GM21786 (cell line): Measurements from ENCODE around the gene PALD1.

Experiments used
- ATAC-seq: cut with Tn5 transposase; IDR thresholded peaks from one replicate; pipeline ENCODE4 v1.9.1; 2021; ENCODE audit not compliant: unreplicated experiment

The PALD1 gene

DNA sequence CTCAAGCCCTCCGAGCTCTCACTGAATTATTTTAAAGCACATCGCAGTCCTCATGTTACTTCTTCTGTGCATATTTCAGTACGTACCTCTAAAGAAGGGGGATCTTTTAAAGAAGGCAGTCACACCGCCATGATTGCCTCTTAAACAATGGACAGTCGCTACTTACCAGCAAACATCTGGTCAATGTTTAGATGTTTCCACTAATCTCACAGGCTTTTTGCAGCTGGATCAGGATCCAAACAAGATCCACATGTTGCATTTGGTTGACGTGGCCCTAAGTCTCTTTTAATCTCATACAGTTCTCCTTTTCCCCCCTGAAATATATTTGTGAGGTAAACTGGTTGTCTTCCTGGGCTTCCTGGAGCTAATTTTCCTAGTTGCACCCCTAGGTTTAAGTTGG is 74.0 kb downstream of the PALD1 start:
- no peak for ATAC-seq

DNA sequence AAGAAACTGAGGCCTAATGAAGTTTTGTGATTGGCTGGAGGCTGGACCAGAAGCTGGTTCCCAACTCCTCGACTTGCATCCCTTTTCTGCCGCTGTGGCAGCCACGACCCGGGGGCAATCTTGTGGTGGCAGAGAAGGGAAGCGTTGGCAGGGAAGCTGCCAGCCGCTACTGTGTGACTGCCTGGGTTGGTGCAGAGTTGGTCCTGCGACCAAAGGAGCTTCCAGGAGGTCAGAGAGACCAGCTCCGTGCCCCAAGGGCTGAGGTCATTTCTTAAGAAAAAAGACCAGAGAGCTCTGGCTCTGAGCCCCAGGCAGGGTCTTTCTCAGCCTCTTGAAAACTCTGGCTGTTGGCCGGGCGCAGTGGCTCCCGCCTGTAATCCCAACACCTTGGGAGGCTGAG is 76.8 kb downstream of the PALD1 start:
- ATAC-seq = no peak

DNA sequence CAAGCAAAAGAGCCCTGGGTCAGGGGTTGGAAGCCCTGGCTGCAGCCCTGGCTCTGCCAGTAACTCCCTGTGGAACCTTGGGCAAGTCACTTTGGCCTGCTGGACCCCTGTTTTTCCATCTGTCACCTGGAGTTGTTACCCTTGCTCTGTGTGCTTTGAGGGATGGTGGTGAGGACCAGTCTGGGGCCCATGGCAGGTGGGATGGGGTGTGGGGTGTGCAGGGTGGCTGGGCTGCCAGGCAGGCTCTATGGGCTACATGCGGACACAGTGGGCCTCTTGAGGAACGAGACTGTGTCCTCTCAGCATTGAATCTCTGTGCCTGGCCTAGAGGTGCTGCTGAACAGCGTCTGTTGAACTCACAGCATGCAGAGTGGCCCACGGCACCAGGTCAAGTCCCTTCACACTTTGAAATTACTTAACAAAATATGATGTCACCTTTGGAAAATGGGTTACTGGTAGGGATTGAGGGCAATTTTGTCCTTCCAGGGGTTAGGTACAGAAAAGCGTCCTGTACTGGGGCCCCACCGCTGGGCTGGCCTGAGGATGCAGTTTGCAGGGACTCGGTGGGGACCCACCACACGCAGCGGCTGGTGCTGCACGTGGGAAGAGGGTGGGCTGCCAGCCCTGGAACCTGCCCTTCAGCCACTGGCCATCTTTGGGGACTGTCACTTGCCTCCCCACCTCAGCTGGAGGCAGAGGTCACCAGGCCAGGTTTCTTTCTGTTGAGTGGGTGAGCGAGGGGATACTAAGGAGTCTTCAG is 78.7 kb downstream of the PALD1 start:
- no peak for ATAC-seq

DNA sequence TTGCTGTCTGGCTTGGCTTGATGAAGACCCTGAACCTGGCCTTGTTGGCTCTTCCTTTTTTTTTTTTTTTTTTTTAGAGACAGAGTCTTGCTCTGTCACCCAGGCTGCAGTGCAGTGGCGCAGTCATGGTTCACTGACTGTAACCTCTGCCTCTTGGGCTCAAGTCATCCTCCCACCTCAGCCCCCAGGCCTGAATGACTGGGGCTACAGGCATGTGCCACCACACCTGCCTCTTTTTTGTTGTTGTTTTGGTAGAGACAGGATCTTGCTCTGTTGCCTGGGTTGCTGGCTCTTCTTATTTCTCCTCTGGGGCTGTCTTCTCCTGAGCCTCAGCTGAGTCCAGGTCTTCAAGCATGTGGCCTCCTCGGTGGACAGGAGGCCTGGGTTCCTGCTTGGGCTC is 79.3 kb downstream of the PALD1 start:
- no peak for ATAC-seq

DNA sequence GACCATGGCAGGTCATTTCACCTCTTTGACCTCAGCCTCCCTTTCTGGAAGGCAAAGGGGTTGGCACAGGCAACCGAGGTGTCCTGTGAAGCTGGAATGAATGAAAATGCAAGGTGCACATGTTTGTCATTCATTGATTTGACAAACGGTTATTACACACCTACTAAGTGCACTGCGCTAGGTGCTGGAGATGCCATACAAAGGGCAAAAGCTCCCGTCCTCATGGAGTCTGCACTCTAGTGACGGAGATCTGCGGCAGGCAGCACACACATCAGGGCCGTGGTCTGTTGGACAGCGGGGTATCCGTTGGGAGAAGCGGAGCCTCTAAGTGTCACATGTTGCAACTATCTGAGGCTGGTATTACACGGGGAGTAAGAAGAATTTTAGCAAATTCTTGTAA is 79.7 kb downstream of the PALD1 start:
- no peak for ATAC-seq

DNA sequence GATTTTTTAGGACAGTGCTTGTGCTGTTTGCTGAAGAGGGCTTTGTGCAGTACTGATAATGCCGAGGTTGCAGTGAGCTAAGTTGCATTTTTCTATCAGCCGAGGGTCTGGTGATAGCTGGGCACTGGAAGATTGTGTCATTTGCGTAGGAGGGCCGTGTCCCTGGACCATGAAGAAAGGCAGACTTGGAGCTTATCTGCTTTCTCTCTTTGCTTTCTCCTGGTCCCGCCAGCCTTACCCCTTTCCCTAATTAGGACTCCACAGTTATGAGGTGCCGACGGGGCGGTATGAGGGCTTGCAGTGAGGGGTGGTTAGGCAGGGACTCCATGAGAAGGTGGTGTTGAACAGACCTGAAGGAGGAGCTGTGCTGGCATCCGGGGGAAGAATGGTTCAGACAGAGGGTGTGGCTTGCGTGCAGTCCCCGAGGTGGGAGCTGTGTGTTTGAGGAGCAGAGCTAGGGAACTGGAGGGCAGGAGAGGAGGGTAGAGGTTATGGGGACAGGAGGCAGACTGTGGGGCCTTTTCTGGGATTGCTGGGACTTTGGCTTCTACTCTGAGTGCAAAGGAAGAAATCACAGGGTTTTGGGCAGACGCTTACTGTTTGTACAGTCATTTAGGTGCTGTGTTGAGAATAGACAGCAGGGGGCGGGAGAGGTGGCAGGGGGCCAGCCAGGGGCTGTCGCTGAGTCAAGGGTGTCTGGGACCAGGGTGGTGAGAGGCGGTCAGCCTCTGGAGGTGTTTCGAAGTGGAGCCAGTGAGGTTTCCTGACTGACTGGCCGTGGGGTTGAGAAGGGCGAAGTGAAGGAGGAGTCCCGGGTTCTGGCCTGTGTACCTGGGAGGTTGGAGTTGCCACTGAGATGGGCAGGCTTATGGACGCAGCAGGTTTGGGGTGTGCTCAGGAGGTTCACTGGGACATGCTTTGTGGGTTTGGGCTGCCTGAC is 80.6 kb downstream of the PALD1 start:
- ATAC-seq = no peak

DNA sequence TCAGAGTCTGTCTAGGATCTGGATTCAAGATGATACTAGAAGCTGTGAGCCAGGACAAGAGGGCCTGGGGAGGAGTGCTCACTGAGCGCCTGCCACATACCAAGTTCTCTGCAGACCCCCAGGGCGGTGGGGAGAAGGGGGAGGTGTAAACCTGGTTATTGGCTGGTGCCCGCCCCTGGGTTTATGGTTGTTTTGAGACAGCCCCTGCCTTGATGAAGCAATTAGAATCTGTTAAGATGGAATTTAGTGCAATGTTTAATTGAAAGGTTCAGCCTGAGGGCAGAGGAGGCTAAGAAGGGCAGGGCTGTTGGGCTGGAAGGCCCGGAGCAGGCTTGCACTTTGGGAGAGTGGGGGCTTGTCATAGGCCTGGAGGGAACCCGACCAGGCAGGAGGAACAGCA is 81.3 kb downstream of the PALD1 start:
- ATAC-seq = no peak

DNA sequence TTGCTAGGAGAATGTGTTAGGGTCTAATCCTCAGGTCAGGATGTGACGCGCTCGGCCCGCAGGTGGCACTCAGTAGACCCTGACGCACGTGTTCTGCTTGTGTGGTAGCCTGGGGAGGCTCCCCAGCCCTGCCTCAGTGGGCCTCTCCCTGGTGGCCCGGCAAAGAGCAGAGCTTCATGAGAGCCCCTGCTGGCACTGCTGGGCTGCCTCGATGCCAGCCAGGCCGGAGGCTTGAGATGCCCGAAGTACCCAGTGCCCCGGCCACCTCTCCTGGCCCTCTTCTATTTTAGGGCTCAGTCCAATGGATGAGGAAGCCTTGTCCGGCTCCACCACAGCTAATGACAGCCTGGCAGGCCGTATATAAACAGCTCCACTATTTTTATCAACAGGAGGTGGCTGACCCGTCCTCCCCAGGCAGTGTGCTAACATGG is 82.0 kb downstream of the PALD1 start:
- no peak for ATAC-seq

DNA sequence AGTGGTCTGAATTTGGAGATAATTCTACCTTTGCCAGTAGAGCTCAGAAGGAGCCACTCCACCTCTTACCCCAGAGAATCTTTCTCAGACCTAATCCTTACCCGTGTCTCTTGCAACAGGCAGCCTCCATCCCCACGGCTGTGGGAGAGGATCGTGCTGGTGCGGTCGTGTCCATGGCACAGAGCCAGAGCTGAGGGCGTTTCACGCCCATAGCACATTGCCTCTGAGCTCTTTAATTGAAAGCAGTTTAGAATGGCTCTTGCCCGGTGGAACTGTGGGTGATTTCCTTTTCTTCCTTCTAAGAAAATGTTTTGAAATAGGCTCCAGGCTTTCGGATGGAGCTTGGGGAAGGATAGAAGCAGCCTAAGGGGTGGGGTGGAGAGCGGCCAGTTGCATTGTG is 82.5 kb downstream of the PALD1 start:
- ATAC-seq = no peak

DNA sequence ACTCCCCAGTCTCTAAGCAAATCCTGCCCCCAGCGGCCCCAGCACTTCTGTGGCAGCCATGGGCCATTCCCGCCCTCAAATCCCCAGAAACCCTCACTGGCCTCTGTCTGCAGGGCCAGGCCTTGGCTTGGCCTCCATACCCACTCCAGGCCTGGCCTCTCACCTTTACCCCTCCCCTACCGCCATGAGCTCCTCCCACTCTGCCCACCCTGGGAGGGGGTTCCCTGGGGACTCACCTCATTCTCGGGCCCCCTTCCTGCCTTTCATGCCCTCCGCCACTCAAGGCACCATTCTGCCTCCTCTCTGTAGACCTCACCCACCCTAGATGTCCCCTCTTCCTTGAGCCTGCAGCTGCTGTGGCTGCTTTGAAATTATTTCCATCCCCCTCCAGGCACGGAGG is 83.0 kb downstream of the PALD1 start:
- ATAC-seq = no peak

DNA sequence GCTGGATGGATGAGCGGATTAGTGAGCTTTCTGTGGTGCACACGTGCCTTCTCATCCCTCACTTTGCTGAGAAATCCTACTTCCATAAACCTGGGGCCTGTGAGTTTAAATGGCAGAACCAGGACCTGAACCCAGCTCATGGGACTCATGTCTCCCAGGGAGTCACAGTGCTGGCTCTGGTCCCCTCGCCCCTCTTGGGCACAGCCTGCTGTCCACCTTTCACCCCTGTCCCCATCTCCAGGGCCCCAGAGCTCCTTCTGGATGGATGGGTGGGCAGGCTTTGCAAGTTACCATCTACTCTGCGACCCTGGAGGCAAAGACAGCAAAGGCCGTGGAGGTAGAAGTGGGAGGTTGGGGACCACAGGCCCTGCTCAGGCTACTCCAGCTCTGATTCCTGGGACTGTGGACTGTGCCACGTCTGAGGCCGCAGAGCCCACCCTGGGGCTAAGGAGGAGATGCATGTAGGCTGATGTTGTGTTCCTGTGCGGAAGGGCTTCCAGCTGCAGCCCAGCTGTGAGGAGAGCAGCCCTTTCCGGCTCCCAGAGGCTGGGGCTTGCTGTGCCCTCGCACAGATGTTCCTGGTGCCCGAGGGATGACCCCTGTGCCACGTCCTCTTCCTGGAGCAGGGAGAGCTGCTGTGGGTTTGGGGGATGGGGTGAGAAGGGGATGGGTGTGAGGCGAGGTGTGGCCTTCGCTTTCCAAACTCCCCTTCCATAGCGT is 83.6 kb downstream of the PALD1 start:
- ATAC-seq = no peak

DNA sequence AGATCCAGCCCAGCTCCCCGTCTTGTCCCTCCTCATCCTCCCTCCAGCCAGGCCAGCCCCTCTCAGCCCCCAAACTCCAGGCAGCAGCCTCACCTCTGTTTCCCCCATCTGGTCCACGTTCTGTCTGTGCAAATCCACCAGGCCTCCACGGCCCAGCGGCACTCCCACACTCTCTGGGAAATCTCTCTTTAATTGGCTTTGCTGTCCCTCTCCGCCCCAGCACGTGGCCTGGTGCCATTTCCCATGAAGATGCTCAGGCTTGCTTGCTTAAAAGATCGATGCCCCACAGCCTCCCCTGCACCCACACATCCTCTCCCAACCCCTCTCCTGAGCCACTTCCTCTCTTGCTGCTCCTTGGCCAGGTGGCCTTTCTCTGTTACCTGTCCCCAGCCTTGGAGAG is 84.7 kb downstream of the PALD1 start:
- ATAC-seq = no peak

DNA sequence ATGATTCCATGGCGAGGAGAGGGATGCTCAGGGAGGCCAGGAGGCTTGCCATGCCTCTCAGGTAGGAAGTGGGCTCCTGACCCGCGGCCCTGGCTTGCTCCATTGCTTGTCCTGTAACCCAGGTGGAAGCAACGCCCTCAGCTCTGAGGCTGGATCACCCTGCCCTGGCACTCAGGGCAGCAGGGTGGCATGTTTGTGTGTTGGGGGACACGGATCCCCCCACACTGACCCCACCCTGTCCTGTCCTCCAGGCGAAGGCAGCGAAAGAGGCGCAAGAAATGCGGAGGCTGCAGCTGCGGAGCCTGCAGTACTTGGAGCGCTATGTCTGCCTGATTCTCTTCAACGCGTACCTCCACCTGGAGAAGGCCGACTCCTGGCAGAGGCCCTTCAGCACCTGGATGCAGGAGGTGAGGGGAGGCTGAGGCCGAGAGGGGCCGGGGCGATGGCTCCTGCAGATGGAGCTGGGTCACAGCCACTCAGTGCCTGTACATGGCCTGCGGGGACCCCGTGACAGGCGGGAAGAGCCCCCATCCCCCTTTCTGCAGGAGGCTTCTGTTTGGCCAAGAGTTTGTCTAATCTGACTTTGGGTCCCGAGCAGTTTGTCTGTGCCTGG is 85.7 kb downstream of the PALD1 start:
- ATAC-seq = no peak

DNA sequence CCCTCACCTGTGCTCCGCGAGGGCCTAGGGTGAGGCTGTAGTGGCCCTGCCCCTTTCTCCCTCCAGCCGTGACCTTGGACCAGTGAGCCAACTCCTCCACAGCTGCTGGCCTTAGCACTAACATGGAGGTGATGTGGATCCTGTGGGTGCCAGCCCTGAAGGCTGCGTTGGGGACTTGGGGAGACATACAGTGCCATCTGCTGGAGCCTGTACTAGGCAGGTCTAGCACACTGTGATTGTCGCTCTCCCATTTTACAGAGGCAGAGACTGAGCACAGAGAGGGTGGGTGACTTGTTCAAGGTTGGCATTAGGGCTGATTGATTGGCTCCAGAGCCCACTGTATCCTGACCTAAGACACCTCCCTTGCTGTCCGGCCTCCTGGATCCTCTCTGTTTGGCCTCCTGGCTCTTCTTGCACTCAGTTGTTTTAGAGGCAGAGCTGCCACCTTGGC is 86.4 kb downstream of the PALD1 start:
- no peak for ATAC-seq

DNA sequence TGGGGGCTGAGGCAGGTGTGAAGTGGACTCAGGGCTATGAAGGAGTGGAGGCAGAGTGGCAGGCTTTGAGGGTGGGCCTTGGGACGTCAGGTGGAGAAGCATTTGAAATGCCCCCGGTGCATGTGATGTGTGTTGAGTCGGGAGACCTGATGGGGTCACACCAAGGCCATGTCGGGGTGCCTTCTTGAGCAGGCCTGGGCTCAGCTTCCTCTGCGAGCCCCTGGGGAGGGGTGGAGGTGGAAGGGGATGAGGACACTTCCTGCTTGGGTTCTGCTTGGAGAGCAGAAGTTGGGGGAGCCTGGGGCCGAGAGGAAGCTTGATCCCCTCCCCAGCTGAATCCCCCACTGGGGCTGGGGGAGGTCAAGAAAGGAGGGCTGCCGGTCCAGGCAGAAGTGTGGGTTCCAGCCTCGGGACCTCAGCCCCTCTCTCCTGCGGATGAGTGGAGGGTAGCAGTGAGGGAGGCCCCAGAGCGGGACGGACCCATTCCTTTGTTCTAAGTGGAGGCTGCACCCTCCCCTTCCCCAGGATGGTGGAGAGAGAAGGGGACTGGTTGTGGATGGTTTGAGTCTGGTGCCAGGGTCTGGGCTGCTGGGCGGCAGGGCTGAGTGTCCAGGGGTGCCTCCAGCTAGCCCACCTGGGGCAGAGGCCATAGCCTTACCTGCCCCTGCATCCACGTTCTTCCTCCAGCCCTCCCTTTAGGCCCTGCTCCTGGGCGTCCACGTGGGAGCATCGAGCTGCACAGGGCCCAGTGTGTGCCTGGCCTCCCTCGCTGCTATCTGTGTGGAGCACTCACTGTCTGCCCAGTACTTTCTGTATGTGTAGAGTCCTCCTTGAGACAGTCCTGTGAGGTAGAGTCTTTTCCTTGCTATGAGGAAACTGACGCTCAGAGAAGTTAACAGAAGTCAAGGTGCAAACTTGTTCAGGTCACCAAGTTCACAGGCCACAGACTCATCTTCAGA is 87.3 kb downstream of the PALD1 start:
- ATAC-seq = no peak

DNA sequence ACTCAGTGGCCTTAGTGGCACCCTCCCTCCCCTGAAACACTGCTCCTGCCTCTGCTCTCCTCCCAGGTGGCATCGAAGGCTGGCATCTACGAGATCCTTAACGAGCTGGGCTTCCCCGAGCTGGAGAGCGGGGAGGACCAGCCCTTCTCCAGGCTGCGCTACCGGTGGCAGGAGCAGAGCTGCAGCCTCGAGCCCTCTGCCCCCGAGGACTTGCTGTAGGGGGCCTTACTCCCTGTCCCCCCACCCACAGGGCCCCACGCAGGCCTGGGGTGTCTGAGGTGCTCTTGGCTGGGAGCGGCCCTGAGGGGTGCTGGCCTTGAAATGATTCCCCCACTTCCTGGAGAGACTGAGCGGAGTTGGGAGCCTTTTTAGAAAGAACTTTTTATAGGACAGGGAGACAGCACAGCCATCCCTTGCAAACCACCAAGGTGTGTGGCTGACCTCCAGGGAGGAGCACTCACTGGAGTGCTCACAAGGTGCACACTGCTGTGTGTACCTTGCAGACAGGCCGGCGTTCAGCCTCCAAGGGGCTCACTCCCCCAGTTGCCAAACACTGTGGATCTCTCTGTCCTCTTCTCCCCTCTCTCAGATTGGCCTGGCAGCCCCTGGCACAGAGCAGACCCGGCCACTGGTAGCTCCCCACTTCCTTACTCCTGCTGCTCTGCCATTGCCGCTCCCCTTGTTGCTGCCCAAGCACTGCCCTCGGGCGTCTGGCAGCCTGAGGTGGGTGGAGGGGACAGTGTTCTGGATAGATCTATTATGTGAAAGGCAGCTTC is 88.1 kb downstream of the PALD1 start:
- no peak for ATAC-seq

DNA sequence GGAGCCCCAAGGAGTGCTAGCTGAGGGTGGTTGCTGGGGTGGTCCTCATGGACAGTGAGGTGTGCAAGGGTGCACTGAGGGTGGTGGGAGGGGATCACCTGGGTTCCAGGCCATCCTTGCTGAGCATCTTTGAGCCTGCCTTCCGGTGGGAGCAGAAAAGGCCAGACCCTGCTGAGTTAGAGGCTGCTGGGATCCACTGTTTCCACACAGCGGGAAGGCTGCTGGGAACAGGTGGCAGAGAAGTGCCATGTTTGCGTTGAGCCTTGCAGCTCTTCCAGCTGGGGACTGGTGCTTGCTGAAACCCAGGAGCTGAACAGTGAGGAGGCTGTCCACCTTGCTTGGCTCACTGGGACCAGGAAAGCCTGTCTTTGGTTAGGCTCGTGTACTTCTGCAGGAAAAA is 89.0 kb downstream of the PALD1 start:
- no peak for ATAC-seq

DNA sequence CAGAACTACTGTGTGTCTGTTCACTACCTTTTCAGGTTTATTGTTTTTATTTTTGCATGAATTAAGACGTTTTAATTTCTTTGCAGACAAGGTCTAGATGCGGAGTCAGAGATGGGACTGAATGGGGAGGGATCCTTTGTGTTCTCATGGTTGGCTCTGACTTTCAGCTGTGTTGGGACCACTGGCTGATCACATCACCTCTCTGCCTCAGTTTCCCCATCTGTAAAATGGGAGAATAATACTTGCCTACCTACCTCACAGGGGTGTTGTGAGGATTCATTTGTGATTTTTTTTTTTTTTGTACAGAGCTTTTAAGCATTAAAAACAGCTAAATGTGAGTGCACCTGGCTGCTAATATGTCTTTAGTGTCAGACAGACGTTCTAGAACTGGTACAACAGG is 89.5 kb downstream of the PALD1 start:
- ATAC-seq = no peak

DNA sequence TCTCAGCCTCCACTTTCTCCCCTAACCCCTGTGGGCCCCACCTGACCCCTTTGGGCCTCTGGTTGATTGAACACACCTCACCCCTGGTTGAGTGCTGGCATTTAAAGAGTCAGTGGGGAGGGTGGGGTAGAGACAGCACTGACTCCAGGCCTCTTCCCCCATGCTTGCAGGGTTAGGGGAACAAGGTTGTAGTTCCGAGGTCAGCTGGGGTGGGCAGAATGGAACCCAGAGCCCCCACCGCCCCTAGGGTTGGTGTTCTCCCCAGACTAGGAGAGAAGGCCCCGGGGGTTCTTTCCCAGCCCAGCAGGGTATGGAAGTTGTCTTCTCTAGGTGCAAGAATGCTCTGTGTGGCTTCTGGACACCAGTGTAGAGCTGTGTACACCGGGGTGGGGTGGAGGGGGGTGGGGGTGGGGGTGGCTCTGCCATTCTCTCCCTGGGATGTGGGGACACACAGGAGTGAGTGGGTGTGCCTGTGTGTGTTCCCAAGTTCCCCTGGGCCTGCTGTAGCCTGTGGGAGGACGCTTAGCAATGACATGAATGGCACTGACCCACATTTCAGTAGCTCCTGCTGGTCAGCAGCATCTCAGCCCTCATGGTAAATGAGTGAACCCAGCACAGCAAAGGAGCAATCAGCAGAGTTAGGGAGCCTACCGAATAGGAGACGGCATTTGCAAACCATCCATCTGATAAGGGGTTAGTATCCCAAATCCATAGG is 90.4 kb downstream of the PALD1 start:
- ATAC-seq = no peak
